ENCODE results near the gene CLSTN3. TPM values are rescaled to one million over a fixed set of nuclear protein-coding genes. Genes with fewer than 3 reads are reported as not detected.
A peak's percentile ranks its signal among the peaks of the same experiment; 100 is the strongest.

Gene CLSTN3
- total and polyA plus RNA-seq, 2 of the 8 experiments (the other 6 are each of a cell fraction or from before 2014, with no cell fraction given), result 20.4 to 26.3 TPM

- no peak overlapping the region for H3K4me3 ChIP-seq (ENCODE audit: extremely low read depth in 1 of 4, insufficient read depth in 2 of 4, low read depth in 3 of 4, low read length in 4 of 4)
- FAIRE-seq (no peak), DNase-seq (ENCODE audit: low read depth in 1 of 2, low spot score in 2 of 2) (no peak)
- H3K27me3 ChIP-seq (replicated peaks in 1 of 4; ENCODE audit: control insufficient read depth in 3 of 4, extremely low read depth in 1 of 4, insufficient read depth in 3 of 4, low read length in 3 of 4), result no peaks in the 10 kb centered on the region
- no peak overlapping the region for H2AFZ ChIP-seq (ENCODE audit: low read length)
- H3K79me1 ChIP-seq (ENCODE audit: low read depth, low read length), result no peaks in the 10 kb centered on the region
- H3K9ac ChIP-seq (replicated peaks in 1 of 4; ENCODE audit: extremely low read depth in 1 of 4, low read depth in 3 of 4, low read length in 3 of 4), result no peak overlapping the region; a peak in 1 of 7 replicates
- H3K4me2 ChIP-seq (ENCODE audit: insufficient read depth in 1 of 2, low read depth in 2 of 2, low read length in 2 of 2), result no peak overlapping the region
- no peak overlapping the region for H3K27ac ChIP-seq (ENCODE audit: low read depth, low read length)
- no peaks in the 10 kb centered on the region for H3K4me1 ChIP-seq (replicated peaks in 1 of 4; ENCODE audit: control insufficient read depth in 3 of 4, insufficient read depth in 4 of 4, low read length in 3 of 4)
- H3K23me2 ChIP-seq (ENCODE audit: low read depth, low read length), result peaks cover 16% of the 10 kb centered on the region; the same call in 1 of the 2 replicates
- H2BK120ac ChIP-seq (replicated peaks; ENCODE audit: low read depth, low read length), result no peak overlapping the region
- no peak overlapping the region for H4K5ac ChIP-seq (ENCODE audit: insufficient read length, low read depth, low read length)
- H4K91ac ChIP-seq (replicated peaks; ENCODE audit: insufficient read length, low read length), result no peak overlapping the region
- no peak overlapping the region for H3K14ac ChIP-seq (ENCODE audit: insufficient read length)
- peak overlapping the region; percentile 97 for H3K56ac ChIP-seq (replicated peaks; ENCODE audit: insufficient read length, low read depth, low read length)
- no peak overlapping the region for H2BK15ac ChIP-seq (ENCODE audit: low read length)
- peaks cover 0 to 3% of the 10 kb centered on the region in 2 experiments; a peak in 1 of 4 replicates for H3K9me3 ChIP-seq (ENCODE audit: insufficient read depth in 2 of 2, low read depth in 1 of 2, low read length in 1 of 2)
- H3K79me2 ChIP-seq (ENCODE audit: control insufficient read depth in 1 of 2, insufficient read depth in 2 of 2, low read length in 2 of 2), result no peaks in the 10 kb centered on the region
- peaks cover 0 to 14% of the 10 kb centered on the region in 2 experiments for H4K20me1 ChIP-seq (replicated peaks in 1 of 2; ENCODE audit: control insufficient read depth in 1 of 2, insufficient read depth in 2 of 2, low read length in 2 of 2)
- no peak overlapping the region for H4K8ac ChIP-seq (ENCODE audit: extremely low read depth, insufficient read depth, low read length)
- no peak overlapping the region for H3K18ac ChIP-seq (ENCODE audit: extremely low read depth, low read length)
- no peak overlapping the region for H3K23ac ChIP-seq (ENCODE audit: insufficient read length)
- H2AK5ac ChIP-seq (ENCODE audit: low read depth, low read length), result no peak overlapping the region
- POLR2A ChIA-PET (ENCODE audit: partially characterized antibody), result interaction anchor here (1.2 kb wide), 1 partner anchor 25 kb away, joined by 5 read pairs; no protein-coding TSS in a partner anchor
- H2BK5ac ChIP-seq (ENCODE audit: low read depth, low read length), result no peak overlapping the region
- H2BK20ac ChIP-seq (ENCODE audit: low read length), result no peak overlapping the region
- no peak overlapping the region for H2BK12ac ChIP-seq (ENCODE audit: low read depth, low read length)
- H3K36me3 ChIP-seq (ENCODE audit: control insufficient read depth in 2 of 4, insufficient read depth in 4 of 4, low read length in 3 of 4), result peaks cover 0 to 9% (median 3%) of the 10 kb centered on the region in 4 experiments; a peak in 2 of 8 replicates
- H3K4ac ChIP-seq (replicated peaks; ENCODE audit: insufficient read length, low read depth, low read length), result peak overlapping the region; percentile 53
- CTCF ChIA-PET (ENCODE audit: partially characterized antibody), result interaction anchor here (1.0 to 1.1 kb wide), 2 partner anchors 22 to 25 kb away, joined by 3 to 4 read pairs; partner anchors contain the start of gene C1S
- TF ChIP-seq ATF3 (IDR thresholded peaks at IDR 0.05; ENCODE audit: insufficient read depth, low read depth, low read length), result no peak
- no peak for TF ChIP-seq TAF1 (IDR thresholded peaks at IDR 0.05; ENCODE audit: low read depth, low read length)
- no peak for TF ChIP-seq TCF12 (IDR thresholded peaks at IDR 0.05; ENCODE audit: low read depth, low read length)
- TF ChIP-seq JUN (IDR thresholded peaks at IDR 0.05; ENCODE audit: low read depth, low read length), result no peak
- TF ChIP-seq POU5F1 (IDR thresholded peaks at IDR 0.05; ENCODE audit: low read depth, low read length), result no peak
- TF ChIP-seq CHD2 (IDR thresholded peaks at IDR 0.05; ENCODE audit: low read length), result no peak
- TF ChIP-seq ZNF274 (IDR thresholded peaks at IDR 0.05; ENCODE audit: borderline replicate concordance, extremely low read depth, low read length), result no peak
- no peak for TF ChIP-seq SIN3A (conservative IDR thresholded peaks at IDR 0.05 in 1 of 2, IDR thresholded peaks at IDR 0.05 in 1 of 2; ENCODE audit: low read depth in 1 of 2, low read length in 2 of 2)
- TF ChIP-seq TAF7 (optimal IDR thresholded peaks at IDR 0.05; ENCODE audit: borderline replicate concordance, low read depth, low read length), result no peak
- TF ChIP-seq BCL11A (IDR thresholded peaks at IDR 0.05; ENCODE audit: low read depth in 2 of 2, low read length in 2 of 2), result no peak
- no peak for TF ChIP-seq PHF8 (conservative IDR thresholded peaks at IDR 0.05; ENCODE audit: low read depth, low read length)
- no peak for TF ChIP-seq RBBP5 (IDR thresholded peaks at IDR 0.05; ENCODE audit: borderline replicate concordance, low read depth, low read length)
Measured at GRCh38 chr12:7083125-7083524, 47.0 kb upstream of the CLSTN3 start.
